Activated T-cell treated with anti-CD3 and anti-CD28 coated beads for 48 hours (primary cell): ENCODE data around the gene UBL3.

Experiments
- DNase-seq: peaks from one replicate; pipeline ENCODE4 v3.0.0-alpha.2; 2020; ENCODE audit warnings: low read depth

Gene UBL3

DNA sequence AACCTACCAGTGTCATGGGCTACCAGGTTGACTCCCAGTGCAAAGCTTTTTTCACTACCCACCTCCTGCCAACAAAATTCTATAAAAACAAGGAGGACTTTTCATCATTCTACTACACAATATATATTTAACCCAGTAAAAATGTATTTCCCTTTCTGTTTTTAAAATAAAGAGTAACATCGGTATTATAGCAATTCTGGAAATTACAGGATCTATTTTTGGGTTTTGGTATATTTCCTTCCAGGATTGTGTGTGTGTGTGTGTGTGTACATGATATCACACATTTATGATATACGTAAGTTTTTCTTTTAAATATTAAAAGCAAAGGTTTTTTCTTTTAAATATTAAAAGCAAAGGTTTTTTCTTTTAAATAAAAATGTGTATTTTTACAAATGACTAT is 6.0 kb upstream of the UBL3 start:
- no peak for DNase-seq

DNA sequence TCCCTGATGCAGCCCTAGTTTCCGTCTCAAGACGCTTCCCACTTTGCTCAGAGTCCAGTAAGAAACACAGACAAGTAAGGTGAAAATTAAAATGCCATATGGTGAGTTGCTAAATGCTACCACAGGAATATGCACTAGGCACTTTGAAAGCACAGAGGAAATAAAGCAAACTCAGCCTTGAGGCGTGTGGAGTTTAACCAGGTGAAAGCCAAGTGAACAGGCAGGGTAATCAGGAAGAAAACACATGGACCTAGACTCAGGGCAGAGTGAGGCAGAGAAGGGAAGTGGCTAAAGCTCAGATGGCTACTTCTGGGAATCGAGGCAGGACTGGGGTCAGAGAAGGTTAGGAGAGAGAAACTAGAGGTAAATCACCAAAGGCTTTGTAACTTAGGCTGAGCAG is 5.4 kb upstream of the UBL3 start:
- DNase-seq, result no peak

GRCh38 chr13:29855009-29855408 is 4.6 kb upstream of the UBL3 start:
- DNase-seq, result no peak

DNA sequence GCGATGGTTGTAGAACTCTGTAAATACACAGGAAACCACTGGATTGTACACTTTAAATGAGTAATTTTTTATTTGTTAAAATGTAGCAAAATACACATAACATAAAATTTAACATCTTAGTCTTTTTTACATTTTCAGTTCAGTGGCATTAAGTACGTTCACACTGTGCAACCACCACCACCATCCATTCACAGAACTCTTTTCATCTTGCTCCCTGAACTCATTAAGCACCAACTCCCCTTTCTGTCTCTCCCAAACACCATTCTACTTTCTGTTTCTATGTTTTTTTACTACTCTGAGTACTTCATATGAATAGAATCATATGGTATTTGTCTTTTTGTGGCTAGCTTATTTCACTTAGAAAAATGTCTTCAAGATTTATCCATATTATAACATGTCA is 2.7 kb upstream of the UBL3 start:
- DNase-seq, result no peak

DNA sequence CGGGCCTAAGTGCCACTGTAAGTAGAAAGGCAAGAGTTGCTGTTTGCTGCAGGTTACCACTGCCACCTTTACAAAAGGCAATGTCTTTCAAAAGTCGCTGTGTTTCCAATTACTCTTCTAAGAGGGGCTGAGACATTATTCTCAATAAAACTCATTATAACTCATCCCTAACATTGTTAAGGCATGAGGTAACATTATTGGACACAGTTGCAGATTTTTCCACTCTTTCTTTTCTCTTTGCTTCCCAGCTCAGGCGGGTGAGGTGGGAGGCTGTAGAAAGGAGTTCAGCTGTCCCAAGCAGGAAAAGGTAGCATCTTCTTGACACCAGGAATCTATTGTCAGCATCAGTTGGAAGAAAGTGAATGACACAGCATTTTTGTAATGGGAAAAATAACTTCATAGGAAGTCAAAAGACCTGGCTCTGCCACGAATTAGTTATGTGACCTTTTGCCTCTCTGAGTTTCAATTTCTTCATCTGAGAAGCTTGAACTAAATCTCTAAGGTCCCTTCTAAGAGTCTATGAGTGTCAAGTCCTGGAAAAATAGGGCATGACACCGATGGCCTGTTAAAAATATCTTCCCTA is 2.1 kb upstream of the UBL3 start:
- no peak for DNase-seq

DNA sequence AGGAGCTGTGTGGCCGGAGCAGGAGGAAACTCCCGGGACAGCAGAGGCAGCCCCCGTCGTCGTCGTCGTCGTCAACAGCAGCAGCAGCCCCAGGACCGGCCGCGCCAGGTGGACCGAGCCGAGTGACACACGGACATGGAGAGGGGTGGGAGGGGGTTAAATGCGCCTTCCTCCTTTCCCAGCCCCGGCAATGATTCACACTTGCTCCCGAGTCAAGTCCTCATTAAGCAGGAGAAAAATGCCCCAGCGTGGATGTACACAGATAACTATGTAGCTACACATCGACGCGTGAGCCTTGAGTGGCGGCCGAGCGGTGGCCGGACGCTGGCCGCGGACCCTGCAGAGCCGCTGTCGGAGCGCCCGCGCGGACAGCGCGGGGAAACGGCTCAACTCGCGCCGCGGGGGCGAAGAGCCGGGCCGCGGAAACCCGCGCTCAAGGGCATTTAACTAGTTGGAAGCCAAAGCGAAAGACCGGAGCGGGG is 645 bp downstream of the UBL3 start:
- peak; percentile 28 for DNase-seq

- DNase-seq, result peak; percentile 23
Measured at GRCh38 chr13:29849071-29849631, 1.3 kb downstream of the UBL3 start.

DNA sequence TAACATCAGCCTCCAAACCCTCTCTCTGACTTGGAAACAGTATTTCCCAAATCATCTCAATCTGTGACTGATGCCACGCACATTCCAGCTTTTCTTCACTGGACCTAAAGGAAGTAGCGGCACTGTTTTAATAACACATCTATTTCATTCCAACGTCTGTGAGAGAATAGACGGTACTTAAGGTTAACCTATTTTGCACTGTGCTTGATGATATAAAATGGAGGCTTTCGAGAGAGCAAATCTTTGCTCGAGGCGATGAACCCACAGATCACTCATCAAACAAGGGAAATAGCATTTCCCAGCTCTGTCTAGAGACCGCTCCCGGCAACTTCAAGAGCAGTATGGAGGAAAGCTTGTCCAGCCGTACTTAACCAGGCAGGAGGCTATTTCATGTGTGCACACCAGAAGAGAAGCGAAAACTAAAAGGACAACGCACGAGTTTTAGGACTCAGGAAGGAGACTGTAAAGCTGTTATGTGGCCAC is 2.9 kb downstream of the UBL3 start:
- no peak for DNase-seq

GRCh38 chr13:29846475-29847256 is 3.8 kb downstream of the UBL3 start:
- no peak for DNase-seq

DNA sequence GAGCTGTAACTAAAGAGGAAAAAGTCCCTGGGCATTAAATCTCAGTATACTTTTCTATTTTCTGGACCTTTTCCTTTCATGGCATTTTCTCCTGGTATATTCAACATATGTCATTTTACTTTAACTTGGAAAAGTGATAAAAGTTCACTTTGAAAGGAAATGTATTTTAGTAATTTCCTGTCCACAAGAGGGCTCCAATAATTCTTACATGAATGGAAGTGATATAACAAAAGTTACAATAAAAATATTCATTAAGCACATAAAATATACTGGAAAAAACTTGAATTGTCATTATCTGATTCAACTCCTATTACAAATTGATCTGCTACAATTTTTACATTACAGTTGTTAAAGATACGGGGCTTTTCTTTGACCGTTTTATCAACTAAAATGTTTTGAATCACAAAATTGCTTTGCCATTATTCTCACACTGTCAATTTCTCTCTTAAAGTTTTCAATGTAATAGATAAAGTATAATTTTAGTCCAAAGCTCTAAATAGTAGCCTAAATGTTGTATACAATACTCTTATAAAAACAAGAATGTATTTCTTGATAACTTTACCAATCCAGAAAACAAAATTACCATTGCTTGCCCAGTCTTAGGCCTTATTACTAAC is 4.9 kb downstream of the UBL3 start:
- no peak for DNase-seq

GRCh38 chr13:29844441-29844840 is 6.0 kb downstream of the UBL3 start:
- no peak for DNase-seq

GRCh38 chr13:29840585-29840984 is 9.8 kb downstream of the UBL3 start:
- DNase-seq, result no peak

GRCh38 chr13:29835280-29836061 is 14.9 kb downstream of the UBL3 start:
- DNase-seq, result no peak

DNA sequence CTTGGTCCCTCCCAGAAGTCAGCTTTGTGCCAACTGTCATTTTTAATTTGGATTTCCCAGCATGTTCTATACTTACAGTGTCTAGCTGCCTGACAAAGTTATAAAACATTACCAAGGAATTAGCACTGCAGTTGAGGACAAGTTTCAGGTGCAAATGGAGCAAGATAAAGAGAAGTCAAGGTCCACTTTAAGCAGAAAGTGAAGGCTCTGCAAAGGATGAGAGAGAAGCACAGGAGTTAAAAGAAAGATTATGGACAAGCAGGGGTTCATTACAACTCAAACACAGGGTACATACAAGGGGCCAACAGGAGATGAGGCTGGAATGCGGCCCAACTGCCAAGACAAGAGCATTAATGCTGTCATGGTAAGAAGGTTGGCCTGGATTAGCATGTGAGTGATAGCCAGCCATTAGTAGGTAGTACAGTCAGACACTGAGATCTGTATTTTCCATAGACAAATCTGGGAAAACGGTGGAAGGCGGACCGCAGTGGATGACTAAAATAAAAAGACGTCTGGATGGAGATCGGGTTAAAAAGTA is 17.6 kb downstream of the UBL3 start:
- no peak for DNase-seq

DNA sequence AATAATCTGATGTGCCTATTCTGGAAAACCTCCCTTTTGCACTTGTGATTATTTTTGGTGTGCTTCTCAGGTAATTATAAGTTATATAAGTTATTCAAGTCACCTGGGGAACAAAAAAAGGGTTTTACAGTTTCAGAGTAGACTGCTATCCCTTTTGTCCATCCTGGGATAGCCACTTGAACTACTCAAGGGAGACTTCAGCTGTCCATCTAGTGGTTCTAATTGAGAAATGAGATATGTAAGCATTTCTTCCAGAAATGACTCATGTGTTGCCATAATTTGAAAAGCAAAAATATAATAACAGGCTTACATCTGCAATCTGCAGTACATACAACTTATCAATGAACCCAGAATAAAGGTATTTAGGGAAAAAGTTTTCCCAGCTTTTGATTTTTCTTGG is 20.4 kb downstream of the UBL3 start:
- DNase-seq, result no peak

GRCh38 chr13:29819143-29819542 is 31.3 kb downstream of the UBL3 start:
- DNase-seq, result no peak

GRCh38 chr13:29817604-29818378 is 32.6 kb downstream of the UBL3 start:
- no peak for DNase-seq

- DNase-seq, result no peak
Measured at GRCh38 chr13:29816715-29817114, 33.7 kb downstream of the UBL3 start.

GRCh38 chr13:29815336-29815735 is 35.1 kb downstream of the UBL3 start:
- no peak for DNase-seq

DNA sequence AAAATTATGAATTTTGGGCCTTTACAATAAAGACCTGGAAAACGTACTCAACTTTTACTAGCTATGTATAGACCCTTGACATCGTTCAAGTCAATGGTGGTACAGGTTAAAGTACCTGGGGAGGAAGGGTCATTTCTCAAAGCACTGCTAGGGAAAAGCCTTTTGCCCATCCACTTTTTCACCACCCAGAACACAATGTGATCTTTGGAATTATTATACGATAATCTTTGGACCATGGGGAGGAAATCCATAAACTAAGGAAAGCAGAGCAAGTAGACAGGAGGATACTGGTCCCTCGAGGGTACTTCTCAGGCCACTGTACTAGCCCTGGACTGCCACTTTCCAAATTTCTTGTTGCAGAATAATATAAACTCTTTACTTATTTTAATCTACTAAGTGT is 39.5 kb downstream of the UBL3 start:
- no peak for DNase-seq

GRCh38 chr13:29810145-29810742 is 40.2 kb downstream of the UBL3 start:
- DNase-seq, result no peak
